ENCODE results near the gene TRPC6. TPM values are rescaled to one million over a fixed set of nuclear protein-coding genes. Genes with fewer than 3 reads are reported as not detected.

Gene TRPC6
- total RNA-seq, 4 donors from 2014 or later: 3.5 to 59.6 (median 40.2) TPM

DNA sequence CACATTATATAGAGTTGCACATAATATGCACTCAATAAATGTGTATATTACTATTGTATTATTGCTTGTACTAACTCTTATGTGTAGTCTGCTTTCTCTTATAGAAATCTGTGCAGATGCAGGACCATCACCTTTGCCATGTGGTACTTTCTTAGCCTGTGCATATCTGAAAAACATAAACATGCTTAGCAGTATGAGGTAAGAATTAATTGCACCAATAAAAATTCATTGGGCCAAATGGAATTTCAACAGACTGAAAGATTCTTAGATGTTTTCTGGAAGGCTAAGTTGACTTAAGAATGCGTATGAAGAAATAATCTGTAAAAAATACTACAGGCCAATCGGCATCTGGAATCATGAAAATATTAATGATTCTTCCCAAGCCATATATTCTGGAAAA, 55.3 kb downstream of the TRPC6 start:
- Histone ChIP-seq H3K4me3 (no peak overlapping the region), H3K36me3 (no peaks in the 10 kb centered on the region), H3K4me1 (no peaks in the 10 kb centered on the region), H3K9me3 (no peaks in the 10 kb centered on the region), H3K27me3 (no peaks in the 10 kb centered on the region), H3K27ac (no peak overlapping the region)
- no peak for ATAC-seq
- no peak for TF ChIP-seq POLR2AphosphoS5 (IDR thresholded peaks at IDR 0.05)
- TF ChIP-seq POLR2A (IDR thresholded peaks at IDR 0.05): no peak
- TF ChIP-seq EP300 (IDR thresholded peaks at IDR 0.05): no peak
- TF ChIP-seq, protein P1, sequence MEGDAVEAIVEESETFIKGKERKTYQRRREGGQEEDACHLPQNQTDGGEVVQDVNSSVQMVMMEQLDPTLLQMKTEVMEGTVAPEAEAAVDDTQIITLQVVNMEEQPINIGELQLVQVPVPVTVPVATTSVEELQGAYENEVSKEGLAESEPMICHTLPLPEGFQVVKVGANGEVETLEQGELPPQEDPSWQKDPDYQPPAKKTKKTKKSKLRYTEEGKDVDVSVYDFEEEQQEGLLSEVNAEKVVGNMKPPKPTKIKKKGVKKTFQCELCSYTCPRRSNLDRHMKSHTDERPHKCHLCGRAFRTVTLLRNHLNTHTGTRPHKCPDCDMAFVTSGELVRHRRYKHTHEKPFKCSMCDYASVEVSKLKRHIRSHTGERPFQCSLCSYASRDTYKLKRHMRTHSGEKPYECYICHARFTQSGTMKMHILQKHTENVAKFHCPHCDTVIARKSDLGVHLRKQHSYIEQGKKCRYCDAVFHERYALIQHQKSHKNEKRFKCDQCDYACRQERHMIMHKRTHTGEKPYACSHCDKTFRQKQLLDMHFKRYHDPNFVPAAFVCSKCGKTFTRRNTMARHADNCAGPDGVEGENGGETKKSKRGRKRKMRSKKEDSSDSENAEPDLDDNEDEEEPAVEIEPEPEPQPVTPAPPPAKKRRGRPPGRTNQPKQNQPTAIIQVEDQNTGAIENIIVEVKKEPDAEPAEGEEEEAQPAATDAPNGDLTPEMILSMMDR (IDR thresholded peaks at IDR 0.05): no peak
- 40 to 85% methylated on average over 1 to 2 of the region's 2 CpGs for WGBS, 2 donors (ENCODE audit: low coverage in 1 of 2)

DNA sequence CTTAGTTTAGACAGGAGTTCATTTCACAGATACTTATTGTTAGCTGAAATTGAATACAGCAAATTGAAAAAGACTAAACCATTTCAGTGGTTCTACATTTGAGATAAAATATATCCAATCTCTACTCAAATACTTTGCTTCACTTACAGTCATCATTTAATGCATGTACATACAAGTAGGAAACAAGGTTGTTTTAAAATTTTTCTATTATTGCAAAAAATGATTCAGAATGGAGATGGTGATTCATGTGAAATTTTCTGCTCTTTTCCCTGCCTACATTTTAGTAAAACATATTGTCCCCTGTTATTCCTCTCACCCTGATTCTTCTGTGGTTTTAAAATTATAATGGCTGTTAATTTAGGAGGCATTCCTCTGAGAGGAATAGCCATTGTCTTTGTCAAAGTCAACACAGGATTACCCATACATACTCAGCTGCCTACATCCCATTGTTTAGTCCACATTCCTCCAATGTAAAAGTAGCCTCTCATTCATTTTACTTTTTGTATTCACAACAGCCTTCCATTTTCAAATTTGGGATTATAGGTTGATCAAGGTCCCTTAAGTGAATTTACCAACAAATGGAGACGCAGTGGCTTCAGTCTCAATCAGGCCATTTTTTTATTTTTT, 60.1 kb downstream of the TRPC6 start:
- no peak for ATAC-seq
- WGBS, 2 donors (ENCODE audit: low coverage in 1 of 2): 92 to 100% methylated on average over 1 of the region's 1 CpG
- Histone ChIP-seq H3K4me1 (no peaks in the 10 kb centered on the region), H3K36me3 (no peaks in the 10 kb centered on the region), H3K27me3 (no peaks in the 10 kb centered on the region), H3K4me3 (no peak overlapping the region), H3K9me3 (peaks cover 0 to 16% (median 0%) of the 10 kb centered on the region in 3 donors), H3K27ac (no peak overlapping the region)
- TF ChIP-seq EP300 (IDR thresholded peaks at IDR 0.05) (no peak), POLR2A (IDR thresholded peaks at IDR 0.05) (no peak), POLR2AphosphoS5 (IDR thresholded peaks at IDR 0.05) (no peak)
- TF ChIP-seq, protein P1 (IDR thresholded peaks at IDR 0.05): no peak

DNA sequence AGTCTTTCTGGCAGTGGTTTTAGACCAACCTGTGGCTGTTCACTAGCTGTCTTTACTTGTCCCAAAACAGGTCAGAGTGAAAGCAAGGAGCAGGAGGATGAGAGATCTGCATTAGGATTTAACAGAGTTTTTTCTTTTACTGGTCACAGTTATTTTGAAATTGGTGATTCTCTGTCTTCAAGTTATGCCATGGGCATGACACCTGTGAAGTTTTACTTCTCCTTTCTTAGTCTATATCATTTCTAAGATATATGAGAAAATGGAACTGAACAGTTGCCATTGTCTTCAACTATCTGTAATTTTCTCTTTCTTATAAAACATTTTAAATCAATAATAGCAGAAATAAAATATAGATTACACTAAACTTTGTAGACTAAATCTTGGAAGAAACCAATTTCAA, 60.6 kb downstream of the TRPC6 start:
- no peak overlapping the region for H3K27ac ChIP-seq
- no peak overlapping the region for H3K4me3 ChIP-seq
- H3K9me3 ChIP-seq: peaks cover 0 to 16% (median 0%) of the 10 kb centered on the region in 3 donors
- H3K4me1 ChIP-seq: no peaks in the 10 kb centered on the region
- no peaks in the 10 kb centered on the region for H3K36me3 ChIP-seq
- TF ChIP-seq POLR2AphosphoS5 (IDR thresholded peaks at IDR 0.05) (no peak), EP300 (IDR thresholded peaks at IDR 0.05) (no peak), POLR2A (IDR thresholded peaks at IDR 0.05) (no peak)
- TF ChIP-seq, protein P1 (IDR thresholded peaks at IDR 0.05): no peak
- no peak for ATAC-seq
- no peaks in the 10 kb centered on the region for H3K27me3 ChIP-seq

DNA sequence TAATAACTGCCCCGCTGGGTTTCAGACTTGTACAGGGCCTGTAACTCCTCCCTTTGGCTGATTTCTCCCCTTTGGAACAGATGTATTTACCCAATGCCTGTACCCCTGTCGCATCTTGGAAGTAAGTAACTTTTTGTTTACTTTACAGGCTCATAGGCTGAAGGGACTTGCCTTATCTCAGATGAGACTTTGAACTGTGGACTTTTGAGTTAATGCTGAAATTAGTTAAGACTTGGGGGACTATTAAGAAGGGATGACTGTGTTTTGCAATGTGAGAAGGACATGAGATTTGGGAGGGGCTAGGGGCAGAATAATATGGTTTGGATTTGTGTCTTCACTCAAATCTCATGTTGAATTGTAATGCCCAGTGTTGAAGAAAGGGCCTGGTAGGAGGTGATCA, 62.0 kb downstream of the TRPC6 start:
- Histone ChIP-seq H3K27me3 (no peaks in the 10 kb centered on the region), H3K27ac (no peak overlapping the region), H3K4me1 (no peaks in the 10 kb centered on the region), H3K36me3 (no peaks in the 10 kb centered on the region), H3K4me3 (no peak overlapping the region), H3K9me3 (peaks cover 0 to 16% (median 0%) of the 10 kb centered on the region in 3 donors)
- WGBS, 2 donors (ENCODE audit: low coverage in 1 of 2): 51 to 92% methylated on average over 2 of the region's 2 CpGs
- TF ChIP-seq POLR2AphosphoS5 (IDR thresholded peaks at IDR 0.05) (no peak), POLR2A (IDR thresholded peaks at IDR 0.05) (no peak), EP300 (IDR thresholded peaks at IDR 0.05) (no peak)
- TF ChIP-seq, protein P1 (IDR thresholded peaks at IDR 0.05): no peak
- ATAC-seq: no peak

DNA sequence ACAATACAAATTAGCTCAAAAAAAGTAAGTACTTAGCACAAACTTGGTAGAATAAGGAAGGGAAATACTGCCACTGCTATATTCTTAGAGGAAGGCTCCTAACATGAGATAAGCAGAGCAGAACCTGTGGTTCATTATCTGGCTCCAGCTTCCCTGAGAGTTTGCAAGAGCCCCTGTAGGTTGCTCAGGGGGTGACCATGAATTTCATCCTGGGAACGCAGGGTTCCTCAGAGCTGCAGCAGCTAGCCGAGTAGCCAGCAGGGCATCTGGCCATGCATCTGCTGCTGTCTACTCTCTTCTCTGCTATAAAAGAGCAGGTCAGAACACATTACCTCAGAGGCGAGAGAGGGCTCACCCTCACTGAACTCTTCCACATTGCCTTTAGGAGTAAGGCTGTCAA, 67.3 kb downstream of the TRPC6 start:
- TF ChIP-seq, protein P1 (IDR thresholded peaks at IDR 0.05): no peak
- no peak for TF ChIP-seq EP300 (IDR thresholded peaks at IDR 0.05)
- no peak for TF ChIP-seq POLR2A (IDR thresholded peaks at IDR 0.05)
- TF ChIP-seq POLR2AphosphoS5 (IDR thresholded peaks at IDR 0.05): no peak
- H3K9me3 ChIP-seq: peaks cover 0 to 16% (median 0%) of the 10 kb centered on the region in 3 donors
- H3K27me3 ChIP-seq: no peaks in the 10 kb centered on the region
- no peak for ATAC-seq
- WGBS, 2 donors (ENCODE audit: low coverage in 1 of 2): 68 to 70% methylated on average over 3 of the region's 3 CpGs
- H3K36me3 ChIP-seq: no peaks in the 10 kb centered on the region
- H3K27ac ChIP-seq: no peak overlapping the region
- no peak overlapping the region for H3K4me3 ChIP-seq
- H3K4me1 ChIP-seq: no peaks in the 10 kb centered on the region
